Fibroblast of gingiva (primary cell): ENCODE measurements around the gene UTP4.
"Not testable (repeated sequence)": the region's sequence is repeated elsewhere in the genome, so short reads cannot be mapped to it uniquely, and the experiment has no call there.

Source experiments
- DNase-seq: peaks from one replicate; pipeline ENCODE4 v3.0.0-alpha.2; 2011; ENCODE audit warnings: low read depth

Gene UTP4

GRCh38 chr16:69110406-69110805, 22.0 kb upstream of the UTP4 start:
- no peak for DNase-seq

DNA sequence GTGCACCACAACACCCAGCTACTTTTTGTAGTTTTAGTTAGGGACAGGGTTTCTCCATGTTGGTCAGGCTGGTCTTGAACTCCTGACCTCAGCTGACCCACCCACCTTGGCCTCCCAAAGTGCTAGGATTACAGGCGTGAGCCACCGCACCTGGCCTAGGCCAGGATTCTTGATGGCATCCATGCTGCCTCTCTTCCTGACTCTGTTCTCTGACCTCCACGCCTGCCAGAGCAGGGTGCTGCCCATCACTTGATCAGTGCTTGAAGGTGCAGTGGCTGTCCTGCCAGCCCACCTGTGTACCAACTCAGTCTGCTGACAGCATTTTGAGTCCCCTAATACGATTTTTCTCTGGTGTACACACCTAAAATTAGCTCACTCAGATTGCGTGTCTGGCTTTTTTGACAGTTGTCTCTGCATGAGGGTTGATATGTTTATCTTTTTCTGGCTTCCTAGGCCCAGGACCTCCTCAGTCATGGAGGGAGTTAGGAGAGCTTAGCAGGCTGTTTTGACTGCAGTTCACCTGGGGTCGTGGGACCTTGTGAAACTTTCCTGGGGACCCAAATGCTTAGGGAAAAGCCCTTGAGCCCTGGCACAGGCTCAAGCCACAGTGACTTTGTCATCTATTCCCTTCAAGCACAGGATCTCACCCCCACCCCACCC, 21.1 kb upstream of the UTP4 start:
- DNase-seq: no peak

DNA sequence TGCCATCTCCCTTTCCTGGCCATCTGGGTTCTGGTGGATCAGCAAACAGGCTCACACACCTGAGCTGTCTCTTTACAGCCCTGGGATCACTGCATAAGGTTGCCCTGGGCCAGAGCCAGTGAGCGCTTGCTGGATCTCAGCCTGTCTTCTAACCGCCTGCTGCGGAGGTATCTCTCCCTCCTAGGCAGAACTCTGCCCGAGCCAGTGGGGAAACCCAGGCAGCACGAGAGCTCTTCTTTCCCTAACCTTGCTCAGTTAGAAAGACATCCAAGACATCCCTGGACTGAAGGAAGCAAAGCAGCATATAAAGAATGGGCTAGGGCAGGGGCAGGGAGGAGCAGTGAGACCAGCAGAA, 20.6 kb upstream of the UTP4 start:
- no peak for DNase-seq

- peak; percentile 24 for DNase-seq
These were observed 19.9 kb upstream of the UTP4 start for GRCh38 chr16:69112285-69113129.

DNA sequence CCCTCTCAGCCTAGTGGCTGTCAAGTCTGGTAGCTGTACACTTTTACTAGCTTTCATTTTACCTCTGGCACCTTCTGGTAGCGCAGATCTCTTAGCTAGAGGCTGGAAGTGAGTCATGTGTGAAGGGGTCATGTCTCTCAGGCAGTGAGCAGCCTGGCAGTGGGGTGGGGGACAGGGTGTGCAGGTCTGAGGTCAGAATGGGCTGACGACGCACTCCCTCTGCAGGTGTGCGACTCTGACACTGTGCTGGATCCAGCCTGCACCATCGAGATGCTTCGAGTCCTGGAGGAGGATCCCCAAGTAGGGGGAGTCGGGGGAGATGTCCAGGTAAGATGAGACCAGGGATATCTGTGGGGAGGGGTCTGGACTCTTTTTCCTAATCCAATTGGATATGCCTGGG, 19.2 kb upstream of the UTP4 start:
- no peak for DNase-seq

GRCh38 chr16:69114346-69114975, 18.0 kb upstream of the UTP4 start:
- no peak for DNase-seq

- no peak for DNase-seq
These were observed 17.5 kb upstream of the UTP4 start for GRCh38 chr16:69114976-69115355.

- DNase-seq: no peak
These were observed 17.1 kb upstream of the UTP4 start for GRCh38 chr16:69115361-69115760.

DNA sequence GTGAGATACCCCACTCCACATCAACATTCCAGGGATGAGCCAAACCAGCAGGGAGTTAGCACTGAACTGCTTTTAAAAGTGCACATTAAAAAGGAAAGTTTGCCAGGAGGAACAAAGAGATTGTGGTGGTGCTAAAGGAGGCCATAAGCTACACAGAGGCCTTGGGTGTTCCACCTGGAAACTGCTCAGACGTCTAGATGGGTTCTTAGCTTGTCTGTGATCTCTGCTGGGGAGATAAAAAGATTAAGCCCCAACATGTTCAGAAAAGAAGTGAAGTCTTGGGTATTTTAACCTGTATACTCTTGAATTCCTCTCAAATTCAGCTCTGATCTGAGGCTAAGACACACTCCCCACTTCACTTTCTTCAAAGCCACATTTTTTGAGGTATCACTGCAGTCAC, 16.6 kb upstream of the UTP4 start:
- DNase-seq: no peak

DNA sequence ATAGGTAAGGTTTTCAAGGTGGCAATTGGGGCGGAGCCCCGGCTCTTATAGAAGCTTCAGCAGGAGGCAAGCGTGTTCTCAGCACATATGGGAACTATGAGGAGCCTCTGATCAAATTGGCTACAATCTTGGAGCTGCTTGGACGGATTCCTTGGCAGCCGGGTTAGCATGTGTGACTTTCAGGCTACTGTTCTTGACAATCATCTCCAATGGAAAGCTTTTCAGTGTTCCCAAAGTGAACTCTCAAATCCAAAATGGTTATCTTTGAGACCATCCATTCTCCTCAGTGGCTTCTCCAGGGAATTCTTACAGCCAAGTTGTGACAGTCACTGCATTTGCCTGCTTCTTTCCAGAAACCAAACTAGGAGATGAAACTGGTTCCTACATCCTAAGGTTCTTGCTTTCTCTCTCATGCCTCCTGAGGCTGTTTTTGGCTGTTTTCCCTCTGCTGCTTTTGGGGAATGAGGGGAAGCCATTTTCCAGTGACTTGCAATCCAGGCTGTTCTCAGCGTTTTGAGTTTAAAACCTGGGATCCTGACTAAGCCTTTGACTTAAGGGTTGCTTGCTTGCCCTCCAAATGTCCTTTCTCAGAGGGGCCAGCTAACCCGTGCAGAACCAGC, 16.1 kb upstream of the UTP4 start:
- no peak for DNase-seq

GRCh38 chr16:69116906-69117305, 15.5 kb upstream of the UTP4 start:
- DNase-seq: no peak

- DNase-seq: no peak
These were observed 14.0 kb upstream of the UTP4 start for GRCh38 chr16:69118468-69118867.

DNA sequence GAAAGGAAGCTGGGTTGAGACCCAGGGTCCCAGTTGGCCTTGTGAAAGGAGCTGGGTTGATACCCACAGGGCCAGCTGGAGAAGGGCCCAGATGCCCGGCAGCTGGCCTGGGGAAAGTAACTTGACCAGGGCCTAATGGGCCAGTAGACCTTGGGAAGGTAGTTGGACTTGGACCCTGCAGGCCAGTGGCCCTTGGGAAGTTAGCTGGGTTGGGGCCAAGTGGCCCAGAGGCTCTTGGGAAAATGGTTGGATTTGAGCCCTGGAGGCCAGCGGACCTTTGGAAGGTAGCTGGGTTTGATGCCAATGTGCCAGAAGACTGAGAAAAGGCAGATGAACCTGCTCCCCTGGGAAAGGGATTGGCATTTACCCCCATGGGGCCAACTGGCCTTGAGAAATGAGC, 13.5 kb upstream of the UTP4 start:
- DNase-seq: no peak

- no peak for DNase-seq
These were observed 12.9 kb upstream of the UTP4 start for GRCh38 chr16:69119536-69119935.

DNA sequence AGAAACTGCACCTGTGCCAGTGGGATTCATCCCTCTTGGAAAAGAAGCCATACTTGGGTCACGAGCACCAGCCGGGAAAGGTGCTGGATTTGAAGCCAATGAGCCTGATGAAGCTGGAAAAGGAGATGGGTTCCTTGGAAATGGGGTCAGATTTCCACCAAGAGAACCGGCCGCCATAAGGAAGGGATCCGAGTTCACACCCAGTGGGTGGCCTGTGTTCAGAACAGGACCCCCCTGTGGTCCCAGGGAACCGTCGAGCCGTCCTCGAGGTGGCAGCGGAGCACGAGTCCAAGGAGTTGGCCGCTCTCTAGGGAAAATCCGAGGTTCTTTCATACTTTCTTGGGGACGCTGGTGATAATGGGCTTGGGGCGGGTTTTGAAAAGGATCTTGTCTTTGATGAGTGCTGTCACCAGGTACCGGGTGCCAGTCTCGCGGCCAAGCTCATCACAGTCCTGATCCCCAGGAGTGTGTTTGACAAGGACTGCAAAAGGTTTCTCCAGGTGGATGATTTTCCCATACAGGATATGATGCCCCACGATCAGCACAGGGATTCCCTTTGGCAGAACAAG, 12.3 kb upstream of the UTP4 start:
- no peak for DNase-seq

- peak; percentile 55 for DNase-seq
These were observed 8.5 kb upstream of the UTP4 start for GRCh38 chr16:69123910-69124309.

DNA sequence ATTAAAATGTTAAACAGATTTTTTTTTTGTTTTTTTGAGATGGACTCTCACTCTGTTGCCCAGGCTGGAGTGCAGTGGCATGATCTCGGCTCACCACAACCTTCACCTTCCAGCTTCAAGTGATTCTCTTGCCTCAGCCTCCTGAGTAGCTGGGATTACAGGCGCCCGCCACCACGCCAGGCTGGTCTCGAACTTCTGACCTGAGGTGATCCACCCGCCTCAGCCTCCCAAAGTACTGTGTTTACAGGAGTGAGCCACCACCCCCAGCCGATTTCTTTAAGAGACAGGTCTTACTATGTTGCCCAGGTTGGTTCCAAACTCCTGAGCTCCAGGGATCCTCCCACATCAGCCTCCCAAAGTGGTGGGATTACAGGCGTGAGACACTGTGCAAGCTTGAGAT, 8.0 kb upstream of the UTP4 start:
- DNase-seq: not testable (repeated sequence)

GRCh38 chr16:69124961-69125360, 7.5 kb upstream of the UTP4 start:
- not testable (repeated sequence) for DNase-seq

DNA sequence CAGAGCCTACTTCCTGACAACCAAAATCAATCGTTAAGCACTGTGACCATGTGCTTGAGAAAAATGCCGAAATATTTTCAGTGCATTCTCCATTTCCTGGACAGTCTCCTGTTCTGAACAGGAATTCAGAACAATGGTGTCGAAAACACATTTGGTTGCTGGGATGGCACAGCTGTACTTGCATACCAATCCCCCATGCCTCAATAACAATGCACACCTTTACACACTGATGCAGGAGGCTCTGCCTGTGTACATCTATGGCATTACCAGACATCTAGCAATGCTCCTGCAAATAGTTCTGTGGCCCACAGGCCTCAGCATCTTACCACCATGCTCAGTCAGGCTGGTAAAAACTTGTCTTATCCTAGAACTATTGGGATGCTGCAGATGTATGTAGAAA, 6.2 kb upstream of the UTP4 start:
- DNase-seq: no peak

DNA sequence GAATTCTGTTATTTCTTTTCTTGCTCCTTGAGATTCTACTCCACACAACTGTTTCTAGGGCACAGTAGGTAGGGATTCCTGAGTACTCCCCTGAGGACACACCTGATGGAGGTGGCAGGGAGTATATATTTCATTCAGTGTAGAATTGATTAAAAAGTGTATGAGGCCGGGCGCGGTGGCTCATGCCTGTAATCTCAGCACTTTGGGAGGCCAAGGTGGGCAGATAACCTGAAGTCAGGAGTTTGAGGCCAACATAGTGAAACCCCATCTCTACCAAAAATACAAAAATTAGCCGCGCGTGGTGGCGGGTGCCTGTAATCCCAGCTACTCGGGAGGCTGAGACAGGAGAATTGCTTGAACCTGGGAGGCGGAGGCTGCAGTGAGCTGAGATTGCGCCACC, 5.6 kb upstream of the UTP4 start:
- DNase-seq: not testable (repeated sequence)

DNA sequence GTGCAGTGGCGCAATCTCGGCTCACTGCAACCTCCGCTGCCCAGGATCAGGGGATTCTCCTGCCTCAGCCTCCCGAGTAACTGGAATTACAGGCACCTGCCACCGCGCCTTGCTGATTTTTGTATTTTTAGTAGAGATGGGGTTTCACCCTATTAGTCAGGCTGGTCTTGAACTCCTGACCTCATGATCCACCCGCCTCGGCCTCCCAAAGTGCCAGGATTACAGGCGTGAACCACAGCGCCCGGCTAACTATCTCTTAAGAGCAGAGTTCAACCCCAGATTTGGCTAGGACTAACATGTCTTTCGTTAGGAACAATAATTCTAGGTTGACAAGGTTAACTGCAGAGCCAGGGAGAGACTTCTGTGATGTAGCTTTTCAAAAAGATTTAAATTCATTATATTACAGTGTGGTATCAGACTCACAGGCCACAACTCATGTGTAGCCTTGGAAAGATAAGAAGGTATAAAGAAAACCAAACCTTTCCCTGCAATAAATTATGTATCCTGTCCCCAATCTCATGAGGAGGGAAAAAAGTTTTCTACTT, 4.4 kb upstream of the UTP4 start:
- DNase-seq: no peak

DNA sequence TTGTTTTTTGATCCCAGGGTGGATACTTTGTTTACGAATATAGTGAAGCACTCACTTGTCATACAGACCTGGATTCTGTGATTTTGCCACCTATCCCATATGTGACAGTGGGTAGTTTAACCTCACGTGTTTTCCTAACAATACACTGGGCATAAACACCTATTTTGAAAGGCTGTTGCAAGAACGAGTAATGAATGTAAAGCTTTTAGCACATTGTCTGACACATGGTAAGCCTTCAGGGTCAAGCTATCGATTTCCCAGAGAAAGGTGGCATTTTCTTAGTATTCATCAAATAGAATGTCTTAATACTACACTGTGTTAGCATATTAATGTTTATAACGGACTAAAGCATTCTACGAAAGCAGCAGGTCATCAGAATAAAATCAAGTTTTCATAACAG, 2.0 kb upstream of the UTP4 start:
- no peak for DNase-seq
